Measurements from ENCODE around the gene CREB3L1.
A peak's percentile ranks its signal among the peaks of the same experiment; 100 is the strongest.

Gene CREB3L1

GRCh38 chr11:46264976-46265375 lies 12.5 kb upstream of the CREB3L1 start:
- ChIA-PET POLR2A (no interaction called here), CTCF (no interaction called here)
- peaks cover 0 to 7% (median 3%) of the 10 kb centered on the region in 4 experiments for H3K4me1 ChIP-seq (ENCODE audit: control extremely low read depth in 1 of 4, control insufficient read depth in 4 of 4, insufficient read depth in 4 of 4, low read length in 3 of 4)
- 97% methylated on average over 5 of the region's 9 CpGs for WGBS (ENCODE audit: insufficient coverage)
- no peaks in the 10 kb centered on the region for H3K27me3 ChIP-seq (replicated peaks in 2 of 5; ENCODE audit: control insufficient read depth in 4 of 5, insufficient read depth in 5 of 5, low read length in 4 of 5)
- H3K4me3 ChIP-seq (ENCODE audit: control insufficient read depth in 1 of 7, extremely low read depth in 1 of 7, insufficient read depth in 4 of 7, low read depth in 2 of 7, low read length in 6 of 7): no peak overlapping the region
- no peaks in the 10 kb centered on the region for H3K36me3 ChIP-seq (ENCODE audit: control insufficient read depth in 4 of 4, insufficient read depth in 4 of 4, low read length in 3 of 4)
- H3K9me3 ChIP-seq (ENCODE audit: control extremely low read depth in 1 of 5, control insufficient read depth in 4 of 5, insufficient read depth in 2 of 5, low read depth in 1 of 5, low read length in 4 of 5): no peaks in the 10 kb centered on the region
- H3K27ac ChIP-seq (ENCODE audit: insufficient read depth in 1 of 2, low read depth in 1 of 2, low read length in 2 of 2, poor library complexity in 1 of 2, severe bottlenecking in 2 of 2): no peak overlapping the region
- no peak for DNase-seq

- ChIA-PET CTCF (interaction anchor here (1.0 to 1.1 kb wide), 2 partner anchors 26 to 41 kb away, joined by 3 read pairs; no protein-coding TSS in a partner anchor), POLR2A (interaction anchor here (0.6 kb wide), 1 partner anchor 263 kb away, joined by 4 read pairs; no protein-coding TSS in a partner anchor)
- no peak overlapping the region for H3K27ac ChIP-seq (ENCODE audit: insufficient read depth in 1 of 2, low read depth in 1 of 2, low read length in 2 of 2, poor library complexity in 1 of 2, severe bottlenecking in 2 of 2)
- 77% methylated on average over 6 of the region's 7 CpGs for WGBS (ENCODE audit: insufficient coverage)
- peaks cover 0 to 7% (median 3%) of the 10 kb centered on the region in 4 experiments for H3K4me1 ChIP-seq (ENCODE audit: control extremely low read depth in 1 of 4, control insufficient read depth in 4 of 4, insufficient read depth in 4 of 4, low read length in 3 of 4)
- no peak overlapping the region for H3K4me3 ChIP-seq (ENCODE audit: control insufficient read depth in 1 of 7, extremely low read depth in 1 of 7, insufficient read depth in 4 of 7, low read depth in 2 of 7, low read length in 6 of 7)
- H3K9me3 ChIP-seq (ENCODE audit: control extremely low read depth in 1 of 5, control insufficient read depth in 4 of 5, insufficient read depth in 2 of 5, low read depth in 1 of 5, low read length in 4 of 5): no peaks in the 10 kb centered on the region
- DNase-seq: peak in 1 of 3 donors; percentile 27
- no peaks in the 10 kb centered on the region for H3K27me3 ChIP-seq (replicated peaks in 2 of 5; ENCODE audit: control insufficient read depth in 4 of 5, insufficient read depth in 5 of 5, low read length in 4 of 5)
- no peaks in the 10 kb centered on the region for H3K36me3 ChIP-seq (ENCODE audit: control insufficient read depth in 4 of 4, insufficient read depth in 4 of 4, low read length in 3 of 4)
Measured at GRCh38 chr11:46265764-46266163, 11.7 kb upstream of the CREB3L1 start.

- H3K36me3 ChIP-seq (ENCODE audit: control insufficient read depth in 4 of 4, insufficient read depth in 4 of 4, low read length in 3 of 4): no peaks in the 10 kb centered on the region
- CTCF ChIA-PET: interaction anchor here (0.7 to 1.6 kb wide), 2 partner anchors 29 to 180 kb away, joined by 3 read pairs; no protein-coding TSS in a partner anchor
- H3K9me3 ChIP-seq (ENCODE audit: control extremely low read depth in 1 of 5, control insufficient read depth in 4 of 5, insufficient read depth in 2 of 5, low read depth in 1 of 5, low read length in 4 of 5): no peaks in the 10 kb centered on the region
- H3K4me3 ChIP-seq (ENCODE audit: control insufficient read depth in 1 of 7, extremely low read depth in 1 of 7, insufficient read depth in 4 of 7, low read depth in 2 of 7, low read length in 6 of 7): no peak overlapping the region
- H3K4me1 ChIP-seq (ENCODE audit: control extremely low read depth in 1 of 4, control insufficient read depth in 4 of 4, insufficient read depth in 4 of 4, low read length in 3 of 4): peaks cover 0 to 11% (median 3%) of the 10 kb centered on the region in 4 experiments
- DNase-seq: peak; percentile 9 to 44 (median 29)
- H3K27me3 ChIP-seq (replicated peaks in 2 of 5; ENCODE audit: control insufficient read depth in 4 of 5, insufficient read depth in 5 of 5, low read length in 4 of 5): no peaks in the 10 kb centered on the region
- no peak overlapping the region for H3K27ac ChIP-seq (ENCODE audit: insufficient read depth in 1 of 2, low read depth in 1 of 2, low read length in 2 of 2, poor library complexity in 1 of 2, severe bottlenecking in 2 of 2)
- POLR2A ChIA-PET: no interaction called here
Measured at GRCh38 chr11:46267930-46268329, 9.5 kb upstream of the CREB3L1 start.

GRCh38 chr11:46270684-46271083 lies 6.8 kb upstream of the CREB3L1 start:
- no peaks in the 10 kb centered on the region for H3K9me3 ChIP-seq (ENCODE audit: control extremely low read depth in 1 of 5, control insufficient read depth in 4 of 5, insufficient read depth in 2 of 5, low read depth in 1 of 5, low read length in 4 of 5)
- no peaks in the 10 kb centered on the region for H3K36me3 ChIP-seq (ENCODE audit: control insufficient read depth in 4 of 4, insufficient read depth in 4 of 4, low read length in 3 of 4)
- POLR2A ChIA-PET: no interaction called here
- H3K4me3 ChIP-seq (ENCODE audit: control insufficient read depth in 1 of 7, extremely low read depth in 1 of 7, insufficient read depth in 4 of 7, low read depth in 2 of 7, low read length in 6 of 7): no peak overlapping the region
- peak in 2 of 3 donors; percentile 60 to 61 for DNase-seq
- CTCF ChIA-PET: interaction anchor here (1.1 to 1.6 kb wide), 2 partner anchors 16 to 39 kb away, joined by 3 read pairs; no protein-coding TSS in a partner anchor
- H3K4me1 ChIP-seq (ENCODE audit: control extremely low read depth in 1 of 4, control insufficient read depth in 4 of 4, insufficient read depth in 4 of 4, low read length in 3 of 4): peaks cover 0 to 11% (median 3%) of the 10 kb centered on the region in 4 experiments
- peaks cover 0 to 2% (median 0%) of the 10 kb centered on the region in 5 experiments for H3K27me3 ChIP-seq (replicated peaks in 2 of 5; ENCODE audit: control insufficient read depth in 4 of 5, insufficient read depth in 5 of 5, low read length in 4 of 5)
- WGBS (ENCODE audit: insufficient coverage): 61% methylated on average over 5 of the region's 5 CpGs
- no peak overlapping the region for H3K27ac ChIP-seq (ENCODE audit: insufficient read depth in 1 of 2, low read depth in 1 of 2, low read length in 2 of 2, poor library complexity in 1 of 2, severe bottlenecking in 2 of 2)

- Histone ChIP-seq H3K36me3 (ENCODE audit: control insufficient read depth in 4 of 4, insufficient read depth in 4 of 4, low read length in 3 of 4) (no peaks in the 10 kb centered on the region), H3K27me3 (replicated peaks in 2 of 5; ENCODE audit: control insufficient read depth in 4 of 5, insufficient read depth in 5 of 5, low read length in 4 of 5) (peaks cover 0 to 9% (median under 1%) of the 10 kb centered on the region in 5 experiments), H3K27ac (ENCODE audit: insufficient read depth in 1 of 2, low read depth in 1 of 2, low read length in 2 of 2, poor library complexity in 1 of 2, severe bottlenecking in 2 of 2) (no peak overlapping the region), H3K4me3 (ENCODE audit: control insufficient read depth in 1 of 7, extremely low read depth in 1 of 7, insufficient read depth in 4 of 7, low read depth in 2 of 7, low read length in 6 of 7) (no peak overlapping the region), H3K9me3 (ENCODE audit: control extremely low read depth in 1 of 5, control insufficient read depth in 4 of 5, insufficient read depth in 2 of 5, low read depth in 1 of 5, low read length in 4 of 5) (no peaks in the 10 kb centered on the region), H3K4me1 (ENCODE audit: control extremely low read depth in 1 of 4, control insufficient read depth in 4 of 4, insufficient read depth in 4 of 4, low read length in 3 of 4) (peaks cover 0 to 11% (median 3%) of the 10 kb centered on the region in 4 experiments)
- no CpG with 5 or more reads among the region's 1 CpG for WGBS (ENCODE audit: insufficient coverage)
- ChIA-PET POLR2A (no interaction called here), CTCF (interaction anchor here (0.9 to 1.8 kb wide), 5 partner anchors 11 to 38 kb away, joined by 3 to 4 read pairs (median 3); no protein-coding TSS in a partner anchor)
- no peak for DNase-seq
Measured at GRCh38 chr11:46271407-46271806, 6.1 kb upstream of the CREB3L1 start.

GRCh38 chr11:46271875-46272815 lies 5.3 kb upstream of the CREB3L1 start:
- CTCF ChIA-PET: interaction anchor here (0.9 to 1.8 kb wide), 5 partner anchors 12 to 37 kb away, joined by 3 to 4 read pairs (median 3); no protein-coding TSS in a partner anchor
- Histone ChIP-seq H3K4me3 (ENCODE audit: control insufficient read depth in 1 of 7, extremely low read depth in 1 of 7, insufficient read depth in 4 of 7, low read depth in 2 of 7, low read length in 6 of 7) (no peak overlapping the region), H3K36me3 (ENCODE audit: control insufficient read depth in 4 of 4, insufficient read depth in 4 of 4, low read length in 3 of 4) (no peaks in the 10 kb centered on the region), H3K27ac (ENCODE audit: insufficient read depth in 1 of 2, low read depth in 1 of 2, low read length in 2 of 2, poor library complexity in 1 of 2, severe bottlenecking in 2 of 2) (no peak overlapping the region), H3K4me1 (ENCODE audit: control extremely low read depth in 1 of 4, control insufficient read depth in 4 of 4, insufficient read depth in 4 of 4, low read length in 3 of 4) (peaks cover 0 to 12% (median 3%) of the 10 kb centered on the region in 4 experiments), H3K27me3 (replicated peaks in 2 of 5; ENCODE audit: control insufficient read depth in 4 of 5, insufficient read depth in 5 of 5, low read length in 4 of 5) (peaks cover under 1 to 16% (median 4%) of the 10 kb centered on the region in 5 experiments), H3K9me3 (ENCODE audit: control extremely low read depth in 1 of 5, control insufficient read depth in 4 of 5, insufficient read depth in 2 of 5, low read depth in 1 of 5, low read length in 4 of 5) (no peaks in the 10 kb centered on the region)
- DNase-seq: no peak
- WGBS (ENCODE audit: insufficient coverage): 95% methylated on average over 14 of the region's 16 CpGs
- POLR2A ChIA-PET: no interaction called here

Data from common myeloid progenitor, CD34-positive (primary cell).